D341Med (cell line): ENCODE measurements around the gene OR5B21.

Experiments used
- DNase-seq: peaks from one replicate; pipeline ENCODE4 v3.0.0; 2012; ENCODE audit warnings: low spot score

The OR5B21 gene

GRCh38 chr11:58493676-58494075, 14.2 kb downstream of the OR5B21 start:
- no peak for DNase-seq

GRCh38 chr11:58490827-58491226, 17.1 kb downstream of the OR5B21 start:
- no peak for DNase-seq

- no peak for DNase-seq
Measured at GRCh38 chr11:58487170-58487569, 20.7 kb downstream of the OR5B21 start.

- DNase-seq = no peak
Measured at GRCh38 chr11:58485961-58486360, 21.9 kb downstream of the OR5B21 start.

- no peak for DNase-seq
Measured at GRCh38 chr11:58471892-58472291, 36.0 kb downstream of the OR5B21 start.

GRCh38 chr11:58466293-58466692, 41.6 kb downstream of the OR5B21 start:
- DNase-seq = no peak

- DNase-seq = no peak
Measured at GRCh38 chr11:58465690-58466089, 42.2 kb downstream of the OR5B21 start.
